Endothelial cell of umbilical vein (primary cell): ENCODE data around the gene SCN7A. TPM values are rescaled to one million over a fixed set of nuclear protein-coding genes. Genes with fewer than 3 reads are reported as not detected.

Experiments
- BruUV-seq: library from RNA; stranded (reverse); fragments of 400-500 nt; replicated peaks from 2 replicates; lab custom pipeline; 2021; lab: Mats Ljungman, UMichigan
- CTCF ChIA-PET: fragments of 300-600, 350-600 bp; sonication (Branson Sonifier 250); formaldehyde crosslinking; loops from one replicate; lab custom pipeline; 2021; ENCODE audit warnings: antibody characterized with exemption, inconsistent platforms; lab: Charles Lee
- POLR2A ChIA-PET: fragments of 300-600, 350-600 bp; sonication (Branson Sonifier 250); formaldehyde crosslinking; loops from one replicate; lab custom pipeline; 2021; ENCODE audit warnings: antibody characterized with exemption, inconsistent platforms; lab: Charles Lee
- DNase-seq: peaks from one replicate; pipeline ENCODE4 v3.0.0-alpha.2; 2011; ENCODE audit warnings: low read depth, low spot score
- FAIRE-seq: peaks from 2 replicates; lab custom pipeline; 2011; peaks lifted over from hg19 to GRCh38; lab: Jason Lieb, UNC
- H2AFZ ChIP-seq: 2 replicates; pipeline ENCODE4 v1.6.0; 2012; ENCODE audit warnings: low read depth, low read length, control low read depth, inconsistent platforms
- H3K27ac ChIP-seq: 2 replicates; pipeline ENCODE4 v1.5.1; 2011; ENCODE audit warnings: low read depth, mild to moderate bottlenecking, control low read depth, low read length, moderate library complexity; ENCODE audit not compliant: insufficient read depth
- H3K27me3 ChIP-seq, 2 experiments: 2 replicates each; pipeline versions ENCODE4 v1.6.0 to v1.6.1; 2011; ENCODE audit warnings: low read length in 2 of 2, mixed read lengths in 1 of 2; ENCODE audit not compliant: control insufficient read depth in 2 of 2, insufficient read depth in 2 of 2
- H3K36me3 ChIP-seq, 2 experiments: 2 replicates in 1 of 2; 3 replicates in 1 of 2; pipeline ENCODE4 v1.5.1; 2011; ENCODE audit warnings: low read length in 2 of 2, mild to moderate bottlenecking in 1 of 2, moderate library complexity in 1 of 2; ENCODE audit not compliant: control insufficient read depth in 2 of 2, insufficient read depth in 2 of 2; ENCODE audit errors: extremely low read depth in 1 of 2
- H3K4me1 ChIP-seq: 3 replicates; pipeline ENCODE4 v1.5.1; 2011; ENCODE audit warnings: mild to moderate bottlenecking, low read length; ENCODE audit not compliant: control insufficient read depth, insufficient read depth; ENCODE audit errors: extremely low read depth
- H3K4me2 ChIP-seq: 2 replicates; pipeline ENCODE4 v1.6.1; 2011; ENCODE audit warnings: low read length, control low read depth, mixed read lengths; ENCODE audit not compliant: insufficient read depth
- H3K4me3 ChIP-seq, 3 experiments: fragments of 200-600 bp in 1 of 3; sonication (generic), shearing (Covaris generic) in 1 of 3; replicated peaks in 1 of 3; 2 replicates each; pipeline ENCODE4 v1.5.1; 2011 to 2016; ENCODE audit warnings: control low read depth in 3 of 3, low read length in 3 of 3, mild to moderate bottlenecking in 2 of 3, inconsistent platforms in 1 of 3, low read depth in 1 of 3, moderate library complexity in 1 of 3; ENCODE audit not compliant: insufficient read depth in 1 of 3
- H3K79me2 ChIP-seq: 2 replicates; pipeline ENCODE4 v1.6.0; 2012; ENCODE audit warnings: low read length, inconsistent platforms; ENCODE audit not compliant: control insufficient read depth, insufficient read depth
- H3K9ac ChIP-seq: replicated peaks from 2 replicates; pipeline ENCODE3; 2011; ENCODE audit warnings: low read length, control low read depth; ENCODE audit not compliant: insufficient read depth; ENCODE audit errors: extremely low read depth
- H3K9me1 ChIP-seq: replicated peaks from 3 replicates; pipeline ENCODE4 v1.6.0; 2011; ENCODE audit warnings: mild to moderate bottlenecking, low read length; ENCODE audit not compliant: control insufficient read depth, insufficient read depth; ENCODE audit errors: extremely low read depth
- H3K9me3 ChIP-seq: replicated peaks from 2 replicates; pipeline ENCODE4 v1.5.1; 2012; ENCODE audit warnings: low read length, inconsistent platforms; ENCODE audit not compliant: control insufficient read depth, insufficient read depth
- H4K20me1 ChIP-seq: replicated peaks from 2 replicates; pipeline ENCODE3; 2011; ENCODE audit warnings: mild to moderate bottlenecking, low read length; ENCODE audit not compliant: control insufficient read depth, insufficient read depth; ENCODE audit errors: extremely low read depth
- CTCF ChIP-seq, 2 donors: IDR thresholded peaks; 1 replicate in 1 of 2; 2 replicates in 1 of 2; pipeline ENCODE4 v1.5.1; 2011; ENCODE audit warnings: low read length in 2 of 2, mild to moderate bottlenecking in 2 of 2, moderate library complexity in 2 of 2, control low read depth in 1 of 2, inconsistent platforms in 1 of 2, low read depth in 1 of 2; ENCODE audit not compliant: insufficient read depth in 1 of 2; ENCODE audit errors: extremely low read depth in 1 of 2
- EZH2 ChIP-seq: IDR thresholded peaks from 2 replicates; pipeline ENCODE4 v1.6.1; 2012; ENCODE audit warnings: borderline replicate concordance, low read depth, mild to moderate bottlenecking, moderate library complexity, low read length, inconsistent platforms; ENCODE audit not compliant: severe bottlenecking
- FOS ChIP-seq: IDR thresholded peaks from 2 replicates; pipeline ENCODE4 v1.6.1; 2011; ENCODE audit warnings: mild to moderate bottlenecking, low read length, moderate library complexity, borderline replicate concordance; ENCODE audit not compliant: insufficient read depth
- GATA2 ChIP-seq: IDR thresholded peaks from 2 replicates; pipeline ENCODE4 v1.7.0; 2011; ENCODE audit warnings: low read depth, mild to moderate bottlenecking, moderate library complexity, mixed read lengths, low read length; ENCODE audit not compliant: insufficient read length, insufficient read depth
- JUN ChIP-seq: IDR thresholded peaks from 2 replicates; pipeline ENCODE4 v1.6.1; 2011; ENCODE audit warnings: borderline replicate concordance, low read depth; ENCODE audit not compliant: insufficient read length, insufficient read depth
- MAX ChIP-seq: IDR thresholded peaks from 2 replicates; pipeline ENCODE4 v1.6.1; 2011; ENCODE audit not compliant: insufficient read depth, insufficient read length
- MYC ChIP-seq: IDR thresholded peaks from one replicate; pipeline ENCODE4 v1.6.1; 2011; ENCODE audit warnings: mild to moderate bottlenecking, low read depth, low read length
- POLR2A ChIP-seq: IDR thresholded peaks from 2 replicates; pipeline ENCODE4 v1.6.1; 2012; ENCODE audit warnings: low read depth, mild to moderate bottlenecking, control low read depth, low read length
- POLR2AphosphoS5 ChIP-seq: IDR thresholded peaks from 2 replicates; pipeline ENCODE4 v1.6.1; 2012; ENCODE audit warnings: low read depth, mild to moderate bottlenecking, control low read depth, low read length, moderate library complexity; ENCODE audit not compliant: insufficient read depth
- dilution Hi-C: fragments of 300-500 bp; cut with MboI; formaldehyde crosslinking; loops from one replicate; pipeline ENCODE4 v1.15.0; 2019; ENCODE audit warnings: low sequenced_read_pairs; ENCODE audit not compliant: extremely low pct_ligation_motif_present
- intact Hi-C: fragments of 100-400 bp; cut with micrococcal nuclease; formaldehyde crosslinking; loops from one replicate; pipeline ENCODE4 v1.10.0; 2022
- polyA plus RNA-seq, 4 experiments: library from polyadenylated mRNA; depleted of rRNA in 3 of 4; stranded (reverse) in 3 of 4; unstranded in 1 of 4; fragments of >200 nt; gene quantifications; 2 replicates each; pipeline versions ENCODE4 v1.2.1 to v1.2.3, GENCODE V29; 2011 to 2012; ENCODE audit warnings: missing spikeins in 1 of 4
- total RNA-seq: library from RNA; stranded (reverse); gene quantifications from 2 replicates; pipeline ENCODE4 v1.2.3, GENCODE V29; 2021

SCN7A gene
- total and polyA plus RNA-seq, 2 donors (not counting 3 experiments of a cell fraction or from before 2014, with no cell fraction given) = not detected

GRCh38 chr2:166521155-166521554 lies 27.1 kb upstream of the SCN7A start:
- Histone ChIP-seq H3K4me2 (no peak overlapping the region), H4K20me1 (no peaks in the 10 kb centered on the region), H3K9me3 (no peaks in the 10 kb centered on the region), H3K27ac (no peak overlapping the region), H3K9ac (no peak overlapping the region), H3K4me3 (no peak overlapping the region), H3K79me2 (no peaks in the 10 kb centered on the region), H3K36me3 (no peaks in the 10 kb centered on the region), H2AFZ (no peak overlapping the region), H3K4me1 (no peaks in the 10 kb centered on the region), H3K27me3 (no peaks in the 10 kb centered on the region), H3K9me1 (no peaks in the 10 kb centered on the region)
- FAIRE-seq (no peak), DNase-seq (no peak)
- ChIA-PET CTCF (interaction anchor here (1.5 to 2.5 kb wide), 2 partner anchors 1597 to 1599 kb away, joined by 4 to 8 read pairs; no protein-coding TSS in a partner anchor), POLR2A (interaction anchor here (0.5 kb wide), 1 partner anchor 18 kb away, joined by 4 read pairs; no protein-coding TSS in a partner anchor)
- intact Hi-C loops = no loop called here
- dilution Hi-C loops = no loop called here
- no peak for TF ChIP-seq POLR2AphosphoS5
- no peak for TF ChIP-seq MYC
- no TSS peak for BruUV-seq

GRCh38 chr2:166520604-166521003 lies 26.6 kb upstream of the SCN7A start:
- H3K9ac ChIP-seq = no peak overlapping the region
- no peak overlapping the region for H3K4me3 ChIP-seq
- no peak overlapping the region for H2AFZ ChIP-seq
- H3K9me1 ChIP-seq = no peaks in the 10 kb centered on the region
- H3K27ac ChIP-seq = no peak overlapping the region
- intact Hi-C loops (no loop called here), dilution Hi-C loops (no loop called here)
- no peak for TF ChIP-seq FOS
- no peak for TF ChIP-seq EZH2
- TF ChIP-seq CTCF (IDR thresholded peaks at IDR 0.05; ENCODE audit: extremely low read depth in 1 of 2, insufficient read depth in 1 of 2, low read depth in 1 of 2, low read length in 2 of 2) = no peak
- no peak for TF ChIP-seq JUN
- no peak for TF ChIP-seq MAX
- TF ChIP-seq GATA2 = no peak
- no peak for TF ChIP-seq MYC
- no peak for TF ChIP-seq POLR2A
- no peak for TF ChIP-seq POLR2AphosphoS5
- no TSS peak for BruUV-seq
- H3K4me1 ChIP-seq = no peaks in the 10 kb centered on the region
- H3K27me3 ChIP-seq = no peaks in the 10 kb centered on the region
- no peaks in the 10 kb centered on the region for H3K9me3 ChIP-seq
- DNase-seq (no peak), FAIRE-seq (no peak)
- no peaks in the 10 kb centered on the region for H4K20me1 ChIP-seq
- H3K79me2 ChIP-seq = no peaks in the 10 kb centered on the region
- H3K4me2 ChIP-seq = no peak overlapping the region
- CTCF ChIA-PET = interaction anchor here (1.5 kb wide), 1 partner anchor 1600 kb away, joined by 4 read pairs; no protein-coding TSS in a partner anchor
- POLR2A ChIA-PET = no interaction called here
- H3K36me3 ChIP-seq = no peaks in the 10 kb centered on the region
